Measurements from ENCODE around the gene WDR33.

Gene WDR33

GRCh38 chr2:127670055-127670956, 140.7 kb downstream of the WDR33 start:
- no peak overlapping the region for H3K4me3 Mint-ChIP-seq
- H3K9me3 Mint-ChIP-seq, result no peaks in the 10 kb centered on the region
- H3K4me1 Mint-ChIP-seq, result peaks cover 5% of the 10 kb centered on the region
- no peaks in the 10 kb centered on the region for H3K36me3 Mint-ChIP-seq
- peaks cover 32% of the 10 kb centered on the region for H3K27me3 Mint-ChIP-seq
- no peak overlapping the region for H3K27ac Mint-ChIP-seq

- Mint-ChIP-seq H3K36me3 (no peaks in the 10 kb centered on the region), H3K27me3 (peaks cover 32% of the 10 kb centered on the region), H3K9me3 (no peaks in the 10 kb centered on the region)
Measured at GRCh38 chr2:127669056-127669455, 141.9 kb downstream of the WDR33 start.

GRCh38 chr2:127665267-127665893, 145.6 kb downstream of the WDR33 start:
- Mint-ChIP-seq H3K9me3 (no peaks in the 10 kb centered on the region), H3K27me3 (peaks cover 35% of the 10 kb centered on the region), H3K4me3 (no peak overlapping the region), H3K4me1 (no peaks in the 10 kb centered on the region), H3K27ac (no peak overlapping the region), H3K36me3 (no peaks in the 10 kb centered on the region)

More at GRCh38 chr2:127669056-127669455, 141.9 kb downstream of the WDR33 start:
- H3K4me3 Mint-ChIP-seq, result no peak overlapping the region
- H3K27ac Mint-ChIP-seq, result no peak overlapping the region
- H3K4me1 Mint-ChIP-seq, result no peaks in the 10 kb centered on the region

DNA sequence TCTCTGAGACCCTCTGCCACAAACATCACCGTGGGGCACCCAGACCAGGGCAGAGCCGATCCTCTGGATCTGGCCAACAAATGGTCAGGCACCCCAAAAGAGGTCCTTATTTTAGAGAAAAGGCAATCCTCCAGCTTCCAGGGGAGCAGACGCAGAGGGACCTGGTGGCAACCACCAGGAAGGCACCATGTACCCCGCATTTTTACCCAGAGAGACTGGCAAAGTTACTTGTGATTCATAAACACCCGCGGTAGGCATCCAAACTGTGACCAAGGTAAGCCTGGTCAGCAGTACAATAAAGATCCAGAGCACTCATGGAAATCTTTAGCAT, 146.1 kb downstream of the WDR33 start:
- Mint-ChIP-seq H3K36me3 (peaks cover 1% of the 10 kb centered on the region), H3K27me3 (peaks cover 36% of the 10 kb centered on the region), H3K27ac (no peak overlapping the region), H3K4me1 (no peaks in the 10 kb centered on the region), H3K4me3 (no peak overlapping the region), H3K9me3 (no peaks in the 10 kb centered on the region)

- Mint-ChIP-seq H3K9me3 (no peaks in the 10 kb centered on the region), H3K27me3 (peaks cover 34% of the 10 kb centered on the region), H3K27ac (no peak overlapping the region), H3K36me3 (peaks cover 2% of the 10 kb centered on the region), H3K4me1 (no peaks in the 10 kb centered on the region), H3K4me3 (no peak overlapping the region)
Measured at GRCh38 chr2:127664065-127664894, 146.7 kb downstream of the WDR33 start.

DNA sequence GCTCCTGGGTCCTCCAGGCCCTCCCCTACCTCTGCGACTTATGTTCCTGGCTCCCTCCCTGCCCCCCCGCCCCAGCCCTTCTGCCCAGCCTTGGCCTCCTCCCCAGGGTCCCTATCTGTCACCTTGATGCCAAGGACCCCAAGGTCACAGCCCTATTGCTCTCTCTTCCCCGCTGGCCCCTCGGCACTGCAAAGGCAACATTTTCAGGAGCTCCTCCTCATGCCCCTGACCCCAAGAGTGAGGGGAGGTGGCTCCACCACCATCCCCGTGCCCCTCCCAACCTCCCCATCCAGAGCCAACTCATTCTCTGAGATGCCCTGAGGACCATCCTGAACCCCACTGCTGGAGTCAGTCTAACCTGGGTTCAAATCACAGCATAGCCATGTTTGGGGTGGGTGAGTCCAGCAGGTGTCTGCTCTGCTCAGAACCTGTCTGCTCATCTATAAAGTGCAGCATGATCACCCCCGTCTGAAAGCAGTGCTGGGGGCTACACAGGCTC, 147.4 kb downstream of the WDR33 start:
- no peak overlapping the region for H3K4me3 Mint-ChIP-seq
- no peaks in the 10 kb centered on the region for H3K9me3 Mint-ChIP-seq
- peaks cover 2% of the 10 kb centered on the region for H3K36me3 Mint-ChIP-seq
- no peak overlapping the region for H3K27ac Mint-ChIP-seq
- no peaks in the 10 kb centered on the region for H3K4me1 Mint-ChIP-seq
- H3K27me3 Mint-ChIP-seq, result peaks cover 31% of the 10 kb centered on the region

GRCh38 chr2:127662937-127663565, 147.9 kb downstream of the WDR33 start:
- peaks cover 31% of the 10 kb centered on the region for H3K27me3 Mint-ChIP-seq
- no peak overlapping the region for H3K4me3 Mint-ChIP-seq
- H3K9me3 Mint-ChIP-seq, result no peaks in the 10 kb centered on the region

DNA sequence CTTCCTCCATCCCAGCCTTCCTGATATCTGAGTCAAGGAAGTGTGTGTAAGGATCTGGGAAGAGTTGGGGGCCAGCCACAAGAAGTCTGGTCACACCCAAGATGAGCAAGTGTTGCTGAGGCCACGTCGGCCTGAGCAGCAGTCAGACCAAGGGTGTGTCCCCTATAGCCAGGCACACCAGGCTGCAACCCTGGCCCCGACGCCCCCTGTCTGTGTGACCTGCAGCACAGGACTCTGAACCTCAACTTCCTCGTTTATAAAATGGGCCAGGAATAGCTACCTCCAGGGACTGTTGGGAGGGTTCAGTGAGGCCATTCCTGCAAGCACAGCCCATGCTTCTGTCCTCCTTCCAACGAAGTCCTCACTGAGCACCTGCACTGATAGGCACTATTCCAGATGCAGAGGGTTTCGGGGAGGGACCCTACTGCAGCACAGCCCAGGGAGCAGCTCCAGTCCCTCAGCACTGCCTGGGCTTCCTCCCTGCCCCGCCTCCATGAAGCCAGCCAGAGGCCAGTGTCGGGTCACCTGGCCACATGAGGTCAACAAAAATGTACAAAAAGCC, 148.9 kb downstream of the WDR33 start:
- H3K9me3 Mint-ChIP-seq, result no peaks in the 10 kb centered on the region
- H3K27me3 Mint-ChIP-seq, result peaks cover 26% of the 10 kb centered on the region
- H3K4me3 Mint-ChIP-seq, result no peak overlapping the region
- H3K27ac Mint-ChIP-seq, result no peak overlapping the region
- peaks cover 2% of the 10 kb centered on the region for H3K36me3 Mint-ChIP-seq
- no peaks in the 10 kb centered on the region for H3K4me1 Mint-ChIP-seq

More at GRCh38 chr2:127662937-127663565, 147.9 kb downstream of the WDR33 start:
- no peaks in the 10 kb centered on the region for H3K4me1 Mint-ChIP-seq
- no peak overlapping the region for H3K27ac Mint-ChIP-seq
- peaks cover 2% of the 10 kb centered on the region for H3K36me3 Mint-ChIP-seq

DNA sequence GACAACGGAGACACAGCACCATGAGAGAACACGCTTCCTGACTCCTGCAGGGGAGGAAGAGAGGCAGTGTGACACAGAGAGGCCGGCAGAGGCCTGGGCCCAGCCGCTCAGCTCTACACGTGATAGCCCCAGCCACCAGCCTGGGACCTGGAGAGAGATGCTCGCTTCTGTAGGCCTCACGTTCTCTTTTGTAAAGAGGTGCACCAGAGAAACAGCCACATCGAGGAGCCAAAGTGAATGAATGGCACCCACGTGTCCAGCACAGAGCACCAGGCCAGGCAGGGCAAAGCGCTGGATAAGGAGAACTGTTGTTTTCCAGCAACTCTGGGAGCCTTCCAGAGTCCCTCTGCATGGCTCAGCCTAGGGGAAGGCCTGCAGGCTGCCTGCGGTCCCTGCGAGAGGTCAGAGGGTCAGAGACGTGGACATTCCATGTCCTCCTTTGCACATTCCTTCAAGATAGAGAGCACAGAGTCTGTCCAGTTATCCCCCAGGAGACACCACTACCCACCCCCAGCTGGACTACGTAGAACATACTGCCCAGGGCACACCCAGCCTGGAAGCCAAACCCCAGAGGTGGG, 149.8 kb downstream of the WDR33 start:
- Mint-ChIP-seq H3K27ac (no peak overlapping the region), H3K27me3 (peaks cover 20% of the 10 kb centered on the region)

DNA sequence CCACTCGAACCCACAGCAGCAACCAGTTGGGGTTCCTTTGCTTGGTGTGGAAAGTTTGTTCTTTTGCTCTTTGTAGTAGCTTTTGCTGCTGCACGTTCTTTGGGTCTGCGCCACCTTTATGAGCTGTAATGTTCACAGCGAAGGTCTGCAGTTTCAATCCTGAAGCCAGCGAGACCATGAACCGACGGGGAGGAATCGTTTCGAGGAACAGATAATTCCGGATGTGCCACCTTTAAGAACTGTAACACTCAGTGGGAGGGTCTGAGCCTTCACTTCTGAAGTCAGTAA, 150.7 kb downstream of the WDR33 start:
- Mint-ChIP-seq H3K9me3 (no peaks in the 10 kb centered on the region), H3K4me3 (no peak overlapping the region), H3K36me3 (peaks cover 2% of the 10 kb centered on the region), H3K27ac (no peak overlapping the region), H3K4me1 (no peaks in the 10 kb centered on the region), H3K27me3 (peaks cover 16% of the 10 kb centered on the region)

More for the DNA sequence above, 149.8 kb downstream of the WDR33 start:
- Mint-ChIP-seq H3K9me3 (no peaks in the 10 kb centered on the region), H3K4me3 (no peak overlapping the region), H3K36me3 (peaks cover 2% of the 10 kb centered on the region), H3K4me1 (no peaks in the 10 kb centered on the region)

DNA sequence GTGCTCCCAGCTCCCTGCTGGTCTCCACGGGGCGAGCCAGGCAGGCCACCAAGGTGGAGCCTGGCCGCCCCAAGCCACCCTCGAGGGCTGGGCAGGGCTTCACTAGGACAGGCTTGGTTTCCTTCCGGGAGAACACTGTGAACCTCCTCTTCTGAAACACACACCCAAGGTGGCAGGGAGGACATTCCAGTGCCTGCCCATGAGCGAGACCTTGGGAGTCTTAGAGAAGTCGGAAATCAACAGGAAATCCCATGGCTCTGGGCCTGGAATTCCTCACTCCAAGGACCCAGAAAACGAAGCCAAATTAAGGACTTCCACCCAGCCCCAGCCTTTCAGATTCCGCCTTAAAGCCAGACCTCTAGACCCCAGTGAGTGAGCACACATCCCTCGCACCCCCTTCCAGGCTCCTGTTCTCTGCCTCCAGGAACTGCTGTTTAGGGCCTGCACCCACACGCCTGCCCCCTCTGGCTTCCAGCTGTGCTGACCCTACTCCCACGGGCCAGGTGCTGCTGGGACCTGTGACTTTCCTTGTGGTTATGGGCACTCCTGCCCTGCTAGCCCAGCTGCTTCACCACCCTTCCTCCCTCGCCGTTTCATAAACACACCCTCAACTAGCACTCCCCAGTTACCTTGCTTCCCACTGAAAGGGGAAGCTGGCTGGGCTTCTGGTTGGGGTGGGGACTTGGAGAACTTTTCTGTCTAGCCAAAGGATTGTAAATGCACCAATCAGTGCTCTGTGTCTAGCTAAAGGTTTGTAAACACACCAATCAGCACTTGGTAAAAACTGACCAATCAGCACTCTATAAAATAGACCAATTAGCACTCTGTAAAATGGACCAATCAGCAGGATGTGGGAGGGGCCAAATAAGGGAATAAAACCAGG, 151.3 kb downstream of the WDR33 start:
- H3K27me3 Mint-ChIP-seq, result peaks cover 12% of the 10 kb centered on the region
- no peak overlapping the region for H3K4me3 Mint-ChIP-seq
- H3K36me3 Mint-ChIP-seq, result peaks cover 2% of the 10 kb centered on the region
- no peak overlapping the region for H3K27ac Mint-ChIP-seq
- no peaks in the 10 kb centered on the region for H3K9me3 Mint-ChIP-seq
- no peaks in the 10 kb centered on the region for H3K4me1 Mint-ChIP-seq

DNA sequence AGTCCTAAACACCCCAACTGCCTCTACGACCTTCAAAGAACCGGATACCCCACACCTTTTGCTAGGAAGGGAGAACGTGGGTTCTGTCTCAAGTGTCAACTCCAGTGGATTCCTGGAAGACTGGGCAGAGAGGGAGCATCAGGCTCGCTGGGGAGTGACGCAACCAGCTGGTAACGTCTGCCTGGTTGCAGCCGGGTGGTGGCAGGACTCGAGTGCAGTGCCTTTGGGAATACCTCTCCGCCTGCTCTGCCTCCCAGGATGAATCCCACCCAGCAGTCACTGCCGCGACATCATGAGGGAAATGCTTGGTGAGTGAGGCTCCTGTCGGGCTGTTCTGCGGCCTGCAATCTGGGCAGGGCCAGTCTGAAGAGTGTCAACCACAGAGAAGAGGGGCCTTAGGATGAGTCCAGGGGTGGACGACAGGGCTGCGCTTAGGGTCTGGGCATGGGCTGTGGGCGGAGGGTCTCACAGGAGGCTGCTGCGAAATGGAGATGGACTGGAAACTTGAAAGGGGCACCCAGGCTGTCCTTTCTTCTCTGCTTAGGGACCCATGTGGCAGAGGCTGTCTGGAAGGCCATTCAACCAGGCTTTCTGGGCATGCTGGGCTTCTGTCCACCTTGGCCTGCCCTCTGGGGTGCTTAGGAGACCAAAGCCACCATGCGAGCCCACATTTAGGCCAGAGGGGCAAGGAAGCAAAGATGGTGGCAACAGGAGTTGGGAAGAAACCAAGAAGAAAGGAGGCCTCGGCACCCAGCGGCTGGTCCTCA, 152.1 kb downstream of the WDR33 start:
- Mint-ChIP-seq H3K36me3 (peaks cover 2% of the 10 kb centered on the region), H3K9me3 (no peaks in the 10 kb centered on the region), H3K27me3 (peaks cover 12% of the 10 kb centered on the region), H3K4me3 (no peak overlapping the region), H3K27ac (no peak overlapping the region), H3K4me1 (no peaks in the 10 kb centered on the region)

DNA sequence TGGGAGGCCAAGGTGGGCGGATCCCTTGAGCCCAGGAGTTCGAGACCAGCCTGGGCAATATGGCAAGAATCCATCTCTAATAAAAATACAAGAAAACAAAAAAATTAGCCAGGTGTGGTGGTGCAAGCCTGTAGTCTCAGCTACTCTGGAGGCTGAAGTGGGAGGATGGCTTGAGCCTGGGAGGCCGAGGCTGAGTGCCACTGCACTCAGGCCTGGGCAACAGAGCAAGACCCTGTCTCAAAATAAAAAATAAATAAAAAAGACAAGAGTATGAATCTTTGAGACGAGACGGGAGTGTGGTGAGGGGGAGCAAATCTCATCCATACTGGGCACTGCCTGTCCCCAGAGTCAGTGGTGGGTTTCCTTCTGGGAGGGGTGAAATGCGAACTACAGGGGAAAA, 152.8 kb downstream of the WDR33 start:
- Mint-ChIP-seq H3K4me3 (no peak overlapping the region), H3K4me1 (no peaks in the 10 kb centered on the region), H3K27ac (no peak overlapping the region), H3K36me3 (peaks cover 2% of the 10 kb centered on the region), H3K27me3 (peaks cover 6% of the 10 kb centered on the region), H3K9me3 (no peaks in the 10 kb centered on the region)

All from activated naive CD4-positive, alpha-beta T cell treated with anti-CD3 and anti-CD28 coated beads, Interleukin-2, amount 50 U/mL, for 24 hours (primary cell).